GM23248 (cell line): ENCODE measurements around the gene STAT6. TPM values are rescaled to one million over a fixed set of nuclear protein-coding genes. Genes with fewer than 3 reads are reported as not detected.

Experiments
- DNase-seq: peaks from one replicate; pipeline ENCODE4 v3.0.0-alpha.2; 2015
- H2AFZ ChIP-seq: fragments of 200-600 bp; sonication (generic); 2 replicates; pipeline ENCODE4 v1.6.1; 2016; ENCODE audit warnings: antibody characterized with exemption
- H3F3A ChIP-seq: fragments of 200-600 bp; sonication (generic); 2 replicates; pipeline ENCODE4 v1.6.1; 2016; ENCODE audit warnings: mild to moderate bottlenecking, antibody characterized with exemption, mixed run types; ENCODE audit not compliant: insufficient read depth
- H3K27ac ChIP-seq: fragments of 200-600 bp; sonication (generic); 2 replicates; pipeline ENCODE4 v1.5.1; 2016; ENCODE audit warnings: mild to moderate bottlenecking
- H3K27me3 ChIP-seq: fragments of 200-600 bp; sonication (generic); replicated peaks from 2 replicates; pipeline ENCODE4 v1.6.1; 2016; ENCODE audit warnings: mild to moderate bottlenecking; ENCODE audit not compliant: insufficient read depth
- H3K36me3 ChIP-seq: fragments of 200-600 bp; sonication (generic); 2 replicates; pipeline ENCODE4 v1.6.1; 2016; ENCODE audit warnings: low read depth, mild to moderate bottlenecking
- H3K4me1 ChIP-seq: fragments of 200-600 bp; sonication (generic); 2 replicates; pipeline ENCODE4 v1.6.1; 2016; ENCODE audit warnings: mild to moderate bottlenecking; ENCODE audit not compliant: insufficient read depth
- H3K4me2 ChIP-seq: fragments of 200-600 bp; sonication (generic); one replicate; pipeline ENCODE4 v1.6.1; 2016; ENCODE audit warnings: mild to moderate bottlenecking; ENCODE audit not compliant: unreplicated experiment
- H3K4me3 ChIP-seq: fragments of 200-600 bp; sonication (generic); 2 replicates; pipeline ENCODE4 v1.5.1; 2016; ENCODE audit warnings: mild to moderate bottlenecking
- H3K79me2 ChIP-seq: fragments of 200-600 bp; sonication (generic); 2 replicates; pipeline ENCODE4 v1.6.1; 2016; ENCODE audit warnings: mild to moderate bottlenecking; ENCODE audit not compliant: insufficient read depth
- H3K9ac ChIP-seq: fragments of 200-600 bp; sonication (generic); 2 replicates; pipeline ENCODE4 v1.6.1; 2016; ENCODE audit warnings: mild to moderate bottlenecking
- H3K9me2 ChIP-seq: fragments of 200-600 bp; sonication (generic); 2 replicates; pipeline ENCODE4 v1.6.1; 2016; ENCODE audit warnings: mixed run types, mild to moderate bottlenecking, moderate library complexity; ENCODE audit not compliant: insufficient read depth
- H3K9me3 ChIP-seq: fragments of 200-600 bp; sonication (generic); one replicate; pipeline ENCODE4 v1.6.1; 2017; ENCODE audit warnings: low read depth
- H4K20me1 ChIP-seq: fragments of 200-600 bp; sonication (generic); 2 replicates; pipeline ENCODE4 v1.6.0; 2016; ENCODE audit not compliant: insufficient read depth
- EZH2 ChIP-seq: fragments of 200-600 bp; sonication (generic); IDR thresholded peaks from 2 replicates; pipeline ENCODE4 v1.6.1; 2018; ENCODE audit warnings: antibody characterized with exemption, mild to moderate bottlenecking; ENCODE audit not compliant: insufficient read depth, poor library complexity, severe bottlenecking
- EZH2phosphoT487 ChIP-seq: fragments of 200-600 bp; sonication (generic); IDR thresholded peaks from 2 replicates; pipeline ENCODE4 v1.6.1; 2018; ENCODE audit warnings: antibody characterized with exemption, moderate library complexity, mild to moderate bottlenecking, low read depth; ENCODE audit not compliant: insufficient read depth
- WGBS, 2 experiments: methylation state at CpG; one replicate each; pipeline ENCODE4 v1.1.6; 2015 to 2017; ENCODE audit warnings: low lambda C conversion rate in 2 of 2, low coverage in 1 of 2; ENCODE audit errors: missing lambda C conversion rate in 2 of 2; 5-methylcytosine and 5-hydroxymethylcytosine counted together
- in situ Hi-C: fragments of 300-500 bp; cut with MboI; formaldehyde crosslinking; loops from 2 replicates; pipeline ENCODE4 v1.15.0; 2020
- polyA plus RNA-seq: library from polyadenylated mRNA; unstranded; fragments of >200 nt; fragmentation: Nextera tagmentation; extraction: Ambion mirVana; gene quantifications from 2 replicates; pipeline ENCODE4 v1.2.1, GENCODE V29; 2016
- total RNA-seq: library from RNA; depleted of rRNA; stranded (reverse); fragments of >200 nt; shearing (Covaris generic); gene quantifications from 2 replicates; pipeline ENCODE4 v1.2.3, GENCODE V29; 2014

STAT6 gene
- total and polyA plus RNA-seq, 2 experiments from 2014 or later, result 70.7 to 103 TPM

GRCh38 chr12:57097554-57097835 lies 13.7 kb downstream of the STAT6 start:
- H3K4me3 ChIP-seq, result no peak overlapping the region
- H3K4me2 ChIP-seq, result no peak overlapping the region
- TF ChIP-seq EZH2phosphoT487 (no peak), EZH2 (no peak)
- no peak for DNase-seq
- H3K79me2 ChIP-seq, result peaks cover 8% of the 10 kb centered on the region
- H3F3A ChIP-seq, result peaks cover 71% of the 10 kb centered on the region
- peaks cover 20% of the 10 kb centered on the region for H3K36me3 ChIP-seq
- H3K9me2 ChIP-seq, result no peaks in the 10 kb centered on the region
- WGBS, 2 experiments, result 70 to 79% methylated on average over 8 of the region's 8 CpGs
- no peaks in the 10 kb centered on the region for H3K27me3 ChIP-seq
- in situ Hi-C loops, result no loop called here
- H3K9me3 ChIP-seq, result no peaks in the 10 kb centered on the region
- no peak overlapping the region for H2AFZ ChIP-seq
- peaks cover 25% of the 10 kb centered on the region for H3K4me1 ChIP-seq
- H4K20me1 ChIP-seq, result no peaks in the 10 kb centered on the region
- H3K9ac ChIP-seq, result no peak overlapping the region
- peak overlapping the region; percentile 10; the same call in 1 of the 2 replicates for H3K27ac ChIP-seq

GRCh38 chr12:57096748-57097553 lies 14.2 kb downstream of the STAT6 start:
- peak overlapping the region; percentile 9 for H3K27ac ChIP-seq
- H3K4me1 ChIP-seq, result peaks cover 30% of the 10 kb centered on the region
- in situ Hi-C loops, result no loop called here
- no peaks in the 10 kb centered on the region for H3K9me2 ChIP-seq
- peaks cover 72% of the 10 kb centered on the region for H3F3A ChIP-seq
- H2AFZ ChIP-seq, result no peak overlapping the region
- TF ChIP-seq EZH2phosphoT487, result no peak
- TF ChIP-seq EZH2, result no peak
- no peaks in the 10 kb centered on the region for H4K20me1 ChIP-seq
- no peaks in the 10 kb centered on the region for H3K27me3 ChIP-seq
- no peak overlapping the region for H3K9ac ChIP-seq
- no peak for DNase-seq
- WGBS, 2 experiments, result 77% methylated on average over 8 of the region's 8 CpGs
- no peak overlapping the region for H3K4me3 ChIP-seq
- no peak overlapping the region for H3K4me2 ChIP-seq
- H3K79me2 ChIP-seq, result peaks cover 13% of the 10 kb centered on the region
- peaks cover 26% of the 10 kb centered on the region for H3K36me3 ChIP-seq
- H3K9me3 ChIP-seq, result no peaks in the 10 kb centered on the region

DNA sequence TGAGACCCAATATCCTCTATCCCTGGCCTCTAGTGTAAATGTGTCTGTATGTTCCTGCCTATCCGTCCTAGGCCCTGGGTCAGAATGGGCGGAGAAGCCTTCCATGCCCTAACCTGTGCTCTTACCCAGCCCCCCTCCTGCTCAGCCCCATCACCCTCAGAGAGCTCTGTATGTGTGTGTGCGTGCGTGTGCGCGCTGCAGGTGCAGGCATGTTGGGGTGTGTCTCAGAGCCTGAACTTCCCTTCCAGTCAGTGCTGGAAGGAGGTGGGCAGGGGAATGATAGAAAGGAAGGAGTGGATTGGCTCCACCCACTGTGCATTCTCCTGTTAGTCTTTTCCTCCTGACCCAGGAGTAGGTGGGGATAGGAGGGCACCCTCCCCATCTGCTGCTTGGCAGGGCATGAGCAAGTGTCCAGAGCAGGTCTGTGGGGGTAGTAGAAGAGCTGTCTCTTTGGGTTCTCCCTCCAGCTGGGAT lies 15.0 kb downstream of the STAT6 start:
- Histone ChIP-seq H3K9ac (no peak overlapping the region), H3K79me2 (peaks cover 22% of the 10 kb centered on the region), H3K4me1 (peaks cover 32% of the 10 kb centered on the region), H3K9me3 (no peaks in the 10 kb centered on the region), H3K4me3 (no peak overlapping the region), H2AFZ (no peak overlapping the region), H3F3A (peaks cover 72% of the 10 kb centered on the region), H3K9me2 (no peaks in the 10 kb centered on the region), H3K4me2 (no peak overlapping the region), H4K20me1 (no peaks in the 10 kb centered on the region), H3K36me3 (peaks cover 34% of the 10 kb centered on the region), H3K27ac (peak overlapping the region; percentile 77), H3K27me3 (no peaks in the 10 kb centered on the region)
- in situ Hi-C loops, result no loop called here
- no peak for TF ChIP-seq EZH2phosphoT487
- no peak for TF ChIP-seq EZH2
- peak; percentile 47 for DNase-seq
- WGBS, 2 experiments, result 72 to 80% methylated on average over 6 of the region's 6 CpGs

DNA sequence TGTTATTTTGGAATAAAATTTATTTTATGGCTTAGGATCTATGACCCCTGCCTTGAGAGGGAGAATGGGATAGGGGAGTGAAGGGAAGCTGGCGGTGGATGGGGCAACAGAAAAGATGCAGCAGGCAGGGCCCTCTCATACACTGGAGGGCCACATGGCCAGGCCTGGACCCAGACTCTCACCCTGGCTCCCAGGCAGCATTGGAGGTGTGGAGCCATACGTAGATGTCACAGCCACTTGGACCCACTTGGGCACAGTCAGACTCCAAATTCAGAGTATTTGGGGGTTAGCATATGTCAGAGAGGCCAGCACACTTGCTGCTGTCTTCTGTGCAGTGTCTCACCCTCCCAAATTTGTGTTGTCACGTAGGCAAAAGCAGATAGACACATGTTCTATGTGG lies 15.7 kb downstream of the STAT6 start:
- Histone ChIP-seq H3K9ac (no peak overlapping the region), H3K4me1 (peaks cover 32% of the 10 kb centered on the region), H3K4me3 (no peak overlapping the region), H3K4me2 (no peak overlapping the region), H3F3A (peaks cover 71% of the 10 kb centered on the region), H3K79me2 (peaks cover 28% of the 10 kb centered on the region), H3K9me3 (no peaks in the 10 kb centered on the region), H3K27me3 (no peaks in the 10 kb centered on the region), H3K27ac (peak overlapping the region; percentile 77), H3K36me3 (peaks cover 34% of the 10 kb centered on the region), H2AFZ (no peak overlapping the region), H3K9me2 (no peaks in the 10 kb centered on the region), H4K20me1 (no peaks in the 10 kb centered on the region)
- in situ Hi-C loops, result no loop called here
- WGBS, 2 experiments, result 88 to 95% methylated on average over 3 of the region's 3 CpGs
- DNase-seq, result no peak
- TF ChIP-seq EZH2phosphoT487, result no peak
- TF ChIP-seq EZH2, result no peak
